ENCODE data around the gene SEC61G.

DNA sequence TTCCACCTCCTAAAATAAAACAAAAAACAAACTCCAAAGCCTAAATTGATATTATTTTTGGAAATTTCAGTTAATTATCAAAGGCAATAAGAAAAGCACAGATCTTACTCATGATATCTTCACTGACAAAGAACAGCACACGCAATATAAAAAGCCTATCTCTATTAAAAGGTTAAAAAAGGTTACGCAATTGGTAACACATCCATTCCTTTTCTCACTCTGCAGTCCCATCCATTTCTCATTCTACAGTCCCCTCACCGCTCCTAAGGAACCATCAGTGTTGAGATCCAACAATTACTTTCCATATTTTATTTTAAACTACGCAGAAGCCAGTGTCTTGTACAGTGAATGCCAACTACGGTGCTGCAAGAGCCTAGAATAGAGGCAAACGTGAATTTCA, 1.3 kb downstream of the SEC61G start:
- TF ChIP-seq, protein P1, sequence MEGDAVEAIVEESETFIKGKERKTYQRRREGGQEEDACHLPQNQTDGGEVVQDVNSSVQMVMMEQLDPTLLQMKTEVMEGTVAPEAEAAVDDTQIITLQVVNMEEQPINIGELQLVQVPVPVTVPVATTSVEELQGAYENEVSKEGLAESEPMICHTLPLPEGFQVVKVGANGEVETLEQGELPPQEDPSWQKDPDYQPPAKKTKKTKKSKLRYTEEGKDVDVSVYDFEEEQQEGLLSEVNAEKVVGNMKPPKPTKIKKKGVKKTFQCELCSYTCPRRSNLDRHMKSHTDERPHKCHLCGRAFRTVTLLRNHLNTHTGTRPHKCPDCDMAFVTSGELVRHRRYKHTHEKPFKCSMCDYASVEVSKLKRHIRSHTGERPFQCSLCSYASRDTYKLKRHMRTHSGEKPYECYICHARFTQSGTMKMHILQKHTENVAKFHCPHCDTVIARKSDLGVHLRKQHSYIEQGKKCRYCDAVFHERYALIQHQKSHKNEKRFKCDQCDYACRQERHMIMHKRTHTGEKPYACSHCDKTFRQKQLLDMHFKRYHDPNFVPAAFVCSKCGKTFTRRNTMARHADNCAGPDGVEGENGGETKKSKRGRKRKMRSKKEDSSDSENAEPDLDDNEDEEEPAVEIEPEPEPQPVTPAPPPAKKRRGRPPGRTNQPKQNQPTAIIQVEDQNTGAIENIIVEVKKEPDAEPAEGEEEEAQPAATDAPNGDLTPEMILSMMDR (IDR thresholded peaks at IDR 0.05; ENCODE audit: low read depth, low read length, poor library complexity, severe bottlenecking) = no peak
- TF ChIP-seq EZH2phosphoT487 (IDR thresholded peaks at IDR 0.05; ENCODE audit: borderline replicate concordance, low read length) = no peak

All from DOHH2 (cell line).